ENCODE results near the gene VCP.
"Not testable (repeated sequence)": the region's sequence is repeated elsewhere in the genome, so short reads cannot be mapped to it uniquely, and the experiment has no call there.

Gene VCP

GRCh38 chr9:35057271-35057620 is 15.2 kb downstream of the VCP start:
- DNase-seq: no peak

GRCh38 chr9:35056571-35057270 is 15.7 kb downstream of the VCP start:
- no peak for DNase-seq

DNA sequence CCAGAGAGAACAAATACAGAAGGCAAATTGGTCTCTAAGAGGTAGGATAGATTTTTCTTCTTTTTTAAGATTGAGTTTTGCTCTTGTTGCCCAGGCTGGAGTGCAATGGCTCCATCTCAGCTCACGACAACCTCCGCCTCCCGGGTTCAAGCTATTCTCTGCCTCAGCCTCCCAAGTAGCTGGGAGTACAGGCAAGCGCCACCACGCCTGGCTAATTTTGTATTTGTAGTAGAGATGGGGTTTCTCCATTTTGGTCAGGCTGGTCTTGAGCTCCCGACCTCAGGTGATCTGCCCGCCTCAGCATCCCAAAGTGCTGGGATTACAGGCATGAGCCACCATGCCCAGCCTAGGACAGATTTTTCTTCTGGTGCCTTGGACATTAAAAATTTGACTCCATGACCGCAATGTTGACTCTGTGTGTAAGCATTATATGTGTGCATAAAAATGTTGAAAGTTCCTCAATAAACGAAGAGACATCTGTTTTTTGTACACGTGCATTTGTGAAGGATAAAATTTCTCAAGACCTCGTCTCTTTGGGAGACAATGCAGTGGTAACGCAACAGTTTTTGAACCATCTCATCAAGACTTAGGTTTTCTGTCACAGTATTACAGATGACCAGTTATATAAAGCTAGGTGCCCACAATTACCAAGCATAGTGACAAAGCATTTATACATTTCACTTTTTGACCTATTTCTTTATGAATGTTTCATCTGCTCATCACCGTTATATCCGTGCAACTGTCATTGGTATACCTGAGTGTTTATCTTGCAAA is 17.4 kb downstream of the VCP start:
- DNase-seq: no peak

DNA sequence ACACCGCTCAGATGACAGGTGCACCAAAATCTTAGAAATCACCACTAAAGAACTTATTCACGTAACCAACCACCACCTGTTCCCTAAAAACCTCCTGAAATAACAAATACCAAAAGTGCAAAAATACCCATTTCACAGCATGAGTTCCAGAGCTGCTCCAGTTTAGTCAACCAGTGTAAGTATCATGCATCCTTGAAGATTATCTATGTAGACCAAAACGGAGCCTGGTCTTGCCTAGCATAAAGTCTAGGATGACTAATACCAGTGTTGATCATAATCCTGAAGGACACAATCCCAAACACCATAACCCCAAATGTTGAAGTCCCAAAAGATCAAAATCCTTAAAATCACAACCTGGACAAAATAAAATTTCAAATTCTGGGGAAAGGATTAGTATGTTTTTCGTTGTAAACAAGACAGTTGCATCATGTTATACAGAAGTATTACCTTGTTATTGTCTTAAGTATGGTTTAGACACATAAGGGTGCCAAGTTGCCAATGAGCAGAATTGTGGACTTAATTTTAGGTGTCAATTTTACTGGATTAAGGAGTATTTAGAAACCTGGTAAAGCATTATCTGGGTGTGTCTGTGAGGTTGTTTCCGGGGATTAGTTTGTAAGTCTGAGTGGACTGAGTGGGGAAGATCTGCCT is 18.1 kb downstream of the VCP start:
- no peak for DNase-seq

DNA sequence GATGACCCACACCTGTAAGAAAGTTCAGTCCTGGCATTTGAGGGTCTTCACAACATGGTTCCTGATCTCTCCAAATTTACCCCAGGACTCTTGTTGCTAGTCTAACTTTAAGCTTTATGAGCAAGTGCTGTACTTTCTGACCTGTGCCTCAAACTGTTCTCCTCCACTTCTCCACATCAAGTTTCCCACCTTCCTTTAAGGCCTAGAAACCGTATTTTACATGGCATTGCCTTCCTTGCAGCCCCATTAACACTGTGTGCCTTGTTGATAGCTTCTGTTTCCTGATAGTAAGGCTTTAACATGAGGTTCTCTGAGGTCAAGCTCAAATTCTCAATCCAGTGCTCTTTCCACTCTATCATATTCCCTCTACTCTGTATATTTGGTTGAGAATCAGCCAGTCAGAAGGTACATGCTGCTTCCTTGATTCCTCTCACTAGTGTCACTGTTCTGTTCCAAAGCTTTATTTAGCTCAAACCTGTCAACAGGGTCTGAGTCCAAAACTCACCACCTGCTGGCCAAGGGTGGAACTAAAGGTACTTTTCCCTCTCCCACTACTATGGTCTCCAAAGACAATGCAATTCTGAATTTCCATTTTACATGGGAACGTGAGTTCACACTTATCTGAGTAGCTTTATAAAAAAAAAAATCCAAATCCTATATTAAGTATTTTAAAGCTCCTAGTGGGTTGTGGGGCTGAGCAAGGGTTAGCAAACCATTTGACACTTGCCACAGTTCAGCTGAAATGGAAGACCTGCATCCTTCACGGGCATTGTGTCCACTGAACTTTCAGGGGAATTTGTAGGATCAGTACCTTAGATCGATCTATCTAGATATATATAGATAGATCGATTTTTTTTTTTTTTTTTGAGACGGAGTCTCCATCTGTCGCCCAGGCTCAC is 21.1 kb downstream of the VCP start:
- peak; percentile 51 to 66 for DNase-seq

DNA sequence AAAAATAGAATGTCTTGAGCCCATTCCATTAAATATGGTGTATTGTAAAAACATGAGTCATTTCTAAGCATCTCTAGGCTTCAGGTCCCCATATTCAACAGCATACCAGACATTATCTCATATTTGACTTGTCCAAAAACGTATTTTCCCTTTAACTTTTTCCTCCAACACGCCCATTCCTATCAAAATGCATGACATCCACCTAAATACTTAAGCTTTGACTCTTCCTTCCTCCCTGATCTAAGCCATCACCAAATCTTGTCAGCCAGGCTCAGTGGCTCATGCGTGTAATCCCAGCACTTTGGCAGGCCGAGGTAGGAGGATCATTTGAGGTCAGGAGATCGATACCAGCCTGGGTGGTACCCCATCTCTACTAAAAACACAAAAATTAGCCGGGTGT is 23.9 kb downstream of the VCP start:
- DNase-seq: no peak

- DNase-seq: no peak
These were observed 28.4 kb downstream of the VCP start for GRCh38 chr9:35044071-35044470.

DNA sequence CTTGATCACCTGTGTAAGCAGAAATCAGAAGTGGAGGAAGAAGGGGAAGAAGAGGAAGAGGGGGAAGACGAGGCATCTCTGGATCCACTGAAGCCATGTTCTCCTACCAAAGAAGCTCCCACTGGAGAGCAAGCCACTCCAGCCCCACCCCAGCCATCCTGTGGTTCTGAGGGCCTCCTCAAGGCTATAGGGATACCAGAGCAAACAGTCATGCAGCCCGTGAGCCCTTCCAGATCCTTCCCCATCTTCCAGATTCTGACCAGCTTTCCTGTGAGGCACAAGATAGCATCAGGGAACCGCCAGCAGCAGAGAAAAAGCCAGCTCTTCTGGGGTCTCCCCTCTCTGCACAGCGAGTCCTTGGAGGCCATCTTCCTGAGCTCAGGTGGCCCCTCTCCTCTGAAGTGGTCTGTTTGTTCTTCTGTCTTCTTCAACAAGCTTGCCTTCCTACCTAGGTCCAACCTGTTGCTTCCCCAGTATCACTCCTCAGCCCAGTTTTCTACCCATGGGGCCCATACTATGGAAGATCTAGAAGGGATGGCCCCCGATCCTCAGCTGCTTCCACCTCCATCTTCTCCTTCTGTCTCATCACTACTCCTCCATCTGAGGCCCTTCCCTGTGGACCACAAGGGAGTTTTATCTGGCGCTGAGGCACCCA is 29.4 kb downstream of the VCP start:
- DNase-seq: no peak

- DNase-seq: no peak
These were observed 30.3 kb downstream of the VCP start for GRCh38 chr9:35042081-35042604.

DNA sequence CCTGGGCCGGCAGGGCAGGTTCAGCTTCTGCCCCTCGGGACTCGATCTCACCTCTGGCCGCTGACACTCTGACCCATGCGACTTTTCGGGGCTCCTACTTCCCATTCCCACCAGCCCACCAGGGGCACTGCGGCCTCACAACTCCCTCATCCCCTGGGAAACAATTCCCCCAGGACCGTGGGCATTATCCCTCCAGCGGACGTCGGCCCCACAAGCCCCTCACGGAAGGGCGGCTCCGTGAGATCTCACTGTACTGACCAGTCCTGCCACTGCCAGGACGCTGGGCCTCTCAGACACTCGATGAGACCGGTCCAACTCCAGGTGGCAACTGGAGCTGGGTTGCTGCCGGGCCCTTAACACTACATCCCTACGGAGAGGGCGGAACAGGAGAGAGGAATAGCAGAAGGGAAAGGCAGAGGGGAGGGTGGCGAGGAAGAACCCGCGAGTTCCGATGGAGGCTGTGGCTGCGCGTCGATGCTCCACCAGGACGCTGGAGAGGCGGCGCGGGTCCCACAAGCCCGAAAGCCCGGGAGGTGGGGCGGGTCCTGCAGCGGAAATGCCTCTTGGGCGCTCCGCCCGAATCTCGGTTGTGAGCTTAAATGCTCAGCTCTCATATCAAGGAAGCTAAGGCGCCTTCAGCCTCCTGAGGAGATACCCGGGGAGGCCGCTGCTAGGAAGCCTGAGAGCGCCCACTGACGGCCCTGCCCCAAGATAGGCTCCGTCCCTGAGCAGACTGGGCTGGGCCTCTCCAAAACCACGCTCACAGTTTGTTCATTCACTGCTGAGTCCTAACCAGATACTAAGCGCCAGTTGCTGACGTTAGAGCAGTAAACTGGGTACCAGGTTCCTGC is 36.3 kb downstream of the VCP start:
- DNase-seq: peak; percentile 52 to 62

DNA sequence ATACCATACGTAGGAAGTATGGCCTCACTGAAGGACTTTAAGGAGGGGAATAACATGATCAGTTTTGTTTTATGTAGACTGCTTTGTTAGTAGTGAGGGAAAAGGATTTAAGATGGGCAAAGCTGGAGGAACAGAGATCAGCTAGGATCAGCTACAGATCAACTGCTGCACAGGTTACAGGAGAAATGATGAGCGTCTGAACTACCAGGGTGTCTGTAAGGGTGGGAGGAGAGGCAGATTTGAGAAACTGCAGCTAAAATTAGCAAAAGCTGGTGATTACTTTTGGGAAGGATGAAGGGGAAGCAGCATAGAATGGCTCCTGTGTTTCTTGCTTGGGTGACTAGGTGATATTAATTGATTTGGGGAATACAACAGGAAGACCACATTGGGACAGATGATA is 39.3 kb downstream of the VCP start:
- no peak for DNase-seq

DNA sequence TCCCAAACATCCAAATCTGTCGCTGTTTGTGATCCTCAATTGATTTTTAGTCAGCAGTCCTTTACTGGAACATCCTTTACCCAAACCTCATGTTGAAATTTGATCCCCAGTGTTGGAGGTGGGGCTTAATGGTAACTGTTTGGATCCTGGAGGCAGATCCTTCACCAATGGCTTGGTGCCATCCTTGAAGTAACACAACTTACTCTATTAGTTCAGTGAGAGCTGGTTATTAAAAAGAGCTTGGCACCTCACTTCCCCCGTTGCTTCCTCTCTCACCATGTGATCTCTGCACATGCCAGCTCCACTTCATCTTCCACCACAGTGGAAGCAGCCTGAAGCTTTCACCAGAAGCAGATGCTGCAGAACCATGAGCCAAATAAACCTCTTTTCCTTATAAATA is 42.6 kb downstream of the VCP start:
- no peak for DNase-seq

GRCh38 chr9:35029241-35029640 is 43.2 kb downstream of the VCP start:
- DNase-seq: no peak

DNA sequence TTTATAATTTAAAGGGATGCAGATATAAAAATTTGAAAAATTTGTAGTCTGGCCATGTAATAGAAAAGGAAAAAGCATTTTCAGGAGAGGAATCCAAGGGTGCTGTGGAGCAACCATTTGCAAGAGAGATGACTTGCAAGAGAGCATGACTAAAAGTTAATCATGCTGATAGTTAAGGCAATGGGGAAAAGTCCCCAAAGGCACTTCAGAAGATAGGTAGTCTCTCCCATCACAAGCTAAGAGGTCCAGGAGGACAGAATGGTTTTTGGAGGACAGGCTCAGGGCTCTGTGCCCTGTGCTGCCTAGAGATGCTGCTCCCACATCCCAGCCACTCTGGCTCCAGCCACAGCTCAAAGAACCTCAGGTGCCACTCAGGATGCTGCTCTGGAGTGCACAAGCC is 44.1 kb downstream of the VCP start:
- DNase-seq: no peak

GRCh38 chr9:35027860-35028259 is 44.6 kb downstream of the VCP start:
- no peak for DNase-seq

DNA sequence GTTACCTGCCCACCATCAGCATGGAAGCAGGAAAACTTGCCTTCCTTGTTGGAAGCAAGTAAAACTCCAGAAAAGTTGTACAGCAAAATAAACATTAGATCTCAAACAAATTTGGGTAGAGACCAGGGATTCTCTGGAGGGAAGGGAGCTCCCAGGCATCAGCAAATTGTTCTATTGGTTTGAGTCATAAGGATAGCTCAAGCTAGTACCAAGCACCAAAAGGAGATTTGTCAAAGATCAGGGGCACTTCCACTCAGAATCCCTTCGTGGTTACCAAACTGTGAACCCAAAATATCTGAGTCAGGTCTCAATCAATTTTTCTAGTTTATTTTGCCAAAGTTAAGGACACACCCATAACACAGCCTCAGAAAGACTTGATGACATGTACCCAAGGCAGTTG is 45.1 kb downstream of the VCP start:
- DNase-seq: no peak

DNA sequence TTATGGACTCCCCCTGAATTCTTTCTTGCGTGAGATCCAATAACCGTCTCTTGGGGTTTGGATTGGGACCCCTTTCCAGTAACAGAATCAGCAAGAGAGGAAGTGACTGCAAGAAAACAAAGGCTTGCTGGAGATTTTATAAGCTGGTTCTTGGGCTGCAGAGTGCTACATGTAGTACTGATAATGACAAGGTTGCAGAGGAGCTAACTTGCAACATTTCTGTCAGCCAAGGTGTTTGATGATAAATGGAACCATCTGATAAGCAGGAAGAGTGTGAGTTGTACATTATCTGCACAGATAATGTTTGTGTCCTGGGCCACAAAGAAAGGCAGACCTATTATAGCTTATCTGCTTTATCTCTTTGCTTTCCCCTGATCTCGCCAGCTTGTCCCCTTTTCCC is 45.8 kb downstream of the VCP start:
- no peak for DNase-seq

DNA sequence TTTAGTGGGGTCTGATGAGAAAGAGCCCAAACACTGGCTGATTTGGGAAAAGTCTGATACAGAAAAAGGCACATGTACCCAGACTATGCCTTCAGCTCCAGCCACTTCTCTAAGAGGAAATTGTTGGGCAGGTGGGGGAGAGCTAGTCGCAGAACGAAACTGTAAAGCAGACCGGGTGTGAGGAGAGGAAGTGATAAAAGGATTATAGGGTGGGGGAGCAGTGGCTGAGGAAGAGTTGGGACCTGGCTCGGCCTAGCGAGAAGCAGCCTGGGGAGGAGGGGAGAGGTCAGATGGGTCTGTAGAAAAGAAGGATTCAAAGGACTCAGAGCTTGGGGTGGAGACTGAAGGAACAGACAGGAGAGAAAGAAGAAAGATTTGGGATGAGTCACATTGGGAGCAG is 49.0 kb downstream of the VCP start:
- not testable (repeated sequence) for DNase-seq

- DNase-seq: no peak
These were observed 57.9 kb downstream of the VCP start for GRCh38 chr9:35014517-35014916.

- DNase-seq: no peak
These were observed 62.0 kb downstream of the VCP start for GRCh38 chr9:35010351-35010958.

Data from stimulated activated CD4-positive, alpha-beta T cell treated with anti-CD3 and anti-CD28 coated beads, Interleukin-2, amount 100 ng/mL, for 24 hours (primary cell).